Panc1 (cell line): ENCODE measurements around the gene CYFIP2. TPM values are rescaled to one million over a fixed set of nuclear protein-coding genes. Genes with fewer than 3 reads are reported as not detected.

Experiments
- ATAC-seq: fragments of 200-7000 bp; cut with Tn5 transposase; 2 replicates; pipeline ENCODE4 v1.9.1; 2020; ENCODE audit warnings: mild to moderate bottlenecking, moderate library complexity
- BruUV-seq: library from RNA; stranded (reverse); fragments of 400-500 nt; replicated peaks from 2 replicates; lab custom pipeline; 2021; lab: Mats Ljungman, UMichigan
- CTCF ChIA-PET: fragments of 300-600 bp; sonication (Branson Sonifier 250); formaldehyde crosslinking; loops from one replicate; lab custom pipeline; 2022; ENCODE audit warnings: antibody characterized with exemption; lab: Charles Lee
- POLR2A ChIA-PET: fragments of 300-600 bp; sonication (Branson Sonifier 250); formaldehyde crosslinking; loops from one replicate; lab custom pipeline; 2022; ENCODE audit warnings: antibody characterized with exemption; lab: Charles Lee
- DNase-seq: peaks from one replicate; pipeline ENCODE4 v3.0.0-alpha.2; 2010; ENCODE audit warnings: low read depth, low spot score
- H3K27ac ChIP-seq: 2 replicates; pipeline ENCODE4 v1.5.1; 2011; ENCODE audit warnings: mild to moderate bottlenecking, low read length, inconsistent platforms
- H3K27me3 ChIP-seq: fragments of 200-500 bp; sonication (Bioruptor generic); 2 replicates; pipeline ENCODE4 v1.6.0; 2014; ENCODE audit warnings: low read length, inconsistent platforms; ENCODE audit not compliant: control insufficient read depth, insufficient read depth
- H3K36me3 ChIP-seq: fragments of 200-500 bp; sonication (Bioruptor generic); 2 replicates; pipeline ENCODE4 v1.5.1; 2014; ENCODE audit warnings: inconsistent platforms, mild to moderate bottlenecking, low read length, moderate library complexity; ENCODE audit not compliant: control insufficient read depth, insufficient read depth
- H3K4me1 ChIP-seq: 2 replicates; pipeline ENCODE4 v1.5.1; 2011; ENCODE audit warnings: inconsistent platforms, mild to moderate bottlenecking, low read length, moderate library complexity; ENCODE audit not compliant: control insufficient read depth, insufficient read depth
- H3K4me3 ChIP-seq, 2 experiments: 2 replicates each; pipeline ENCODE4 v1.5.1; 2011 to 2012; ENCODE audit warnings: low read depth in 2 of 2, low read length in 2 of 2, mild to moderate bottlenecking in 2 of 2, inconsistent platforms in 1 of 2, moderate library complexity in 1 of 2
- H3K9me3 ChIP-seq: fragments of 200-500 bp; sonication (Bioruptor generic); 2 replicates; pipeline ENCODE4 v1.5.1; 2014; ENCODE audit warnings: low read depth, mild to moderate bottlenecking, inconsistent platforms, low read length, moderate library complexity; ENCODE audit not compliant: control insufficient read depth, insufficient read depth
- POLR2AphosphoS5 ChIP-seq: IDR thresholded peaks from 2 replicates; pipeline ENCODE4 v1.6.1; 2012; ENCODE audit warnings: mild to moderate bottlenecking, low read depth, low read length, moderate library complexity
- SIN3A ChIP-seq: IDR thresholded peaks from 2 replicates; pipeline ENCODE4 v1.6.1; 2012; ENCODE audit warnings: low read depth, mild to moderate bottlenecking, low read length, moderate library complexity, borderline replicate concordance; ENCODE audit not compliant: insufficient read depth
- TCF7L2 ChIP-seq: IDR thresholded peaks from 2 replicates; pipeline ENCODE4 v1.6.1; 2011; ENCODE audit warnings: mild to moderate bottlenecking, low read depth, low read length, inconsistent platforms
- in situ Hi-C: cut with HindIII; loops from 2 replicates; pipeline ENCODE4 v1.10.0; 2016; ENCODE audit warnings: low sequenced_read_pairs, low pct_unique_long_range_greater_than_20kb
- intact Hi-C: fragments of 100-400 bp; cut with micrococcal nuclease; formaldehyde crosslinking; loops from one replicate; pipeline ENCODE4 v1.10.0; 2022; ENCODE audit not compliant: unreplicated experiment
- total RNA-seq: library from RNA; stranded (reverse); gene quantifications from one replicate; pipeline ENCODE4 v1.2.1, GENCODE V29; 2021; ENCODE audit not compliant: unreplicated experiment
- TF ChIP-seq, protein P1 (sequence below), 2 experiments: IDR thresholded peaks; 2 replicates each; pipeline ENCODE4 v1.6.1; 2011 to 2012; ENCODE audit warnings: low read depth in 2 of 2, control low read depth in 1 of 2, low read length in 1 of 2, mild to moderate bottlenecking in 1 of 2, moderate library complexity in 1 of 2; ENCODE audit not compliant: insufficient read depth in 1 of 2
- TF ChIP-seq, protein P2 (sequence below): fragments of 450-650 bp; IDR thresholded peaks from 2 replicates; pipeline ENCODE4 v1.5.1; 2017; ENCODE audit warnings: mild to moderate bottlenecking

Gene CYFIP2
- total RNA-seq, 1 experiment from 2014 or later, result 0.80 TPM

DNA sequence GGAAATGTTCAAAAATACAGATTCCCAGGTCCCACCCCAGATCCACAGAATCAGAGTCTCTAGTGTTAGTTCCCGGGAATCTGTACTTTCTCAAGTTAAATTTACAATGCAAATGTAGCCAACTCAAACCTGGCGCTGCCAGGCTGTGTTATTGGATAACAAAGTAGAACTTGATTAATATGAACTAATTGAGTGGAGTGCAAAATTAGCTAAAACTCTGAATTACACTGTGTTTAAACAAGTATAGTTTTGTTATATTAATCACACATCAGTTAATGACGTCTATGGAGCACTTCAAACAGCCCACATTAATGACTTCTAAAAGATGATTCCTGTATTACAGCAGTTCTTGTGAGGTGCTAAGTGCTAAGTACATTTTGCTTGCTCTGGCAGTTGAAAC lies 32.4 kb upstream of the CYFIP2 start:
- no peak for TF ChIP-seq SIN3A
- no peak for TF ChIP-seq TCF7L2
- no peak for TF ChIP-seq POLR2AphosphoS5
- TF ChIP-seq, protein P1, sequence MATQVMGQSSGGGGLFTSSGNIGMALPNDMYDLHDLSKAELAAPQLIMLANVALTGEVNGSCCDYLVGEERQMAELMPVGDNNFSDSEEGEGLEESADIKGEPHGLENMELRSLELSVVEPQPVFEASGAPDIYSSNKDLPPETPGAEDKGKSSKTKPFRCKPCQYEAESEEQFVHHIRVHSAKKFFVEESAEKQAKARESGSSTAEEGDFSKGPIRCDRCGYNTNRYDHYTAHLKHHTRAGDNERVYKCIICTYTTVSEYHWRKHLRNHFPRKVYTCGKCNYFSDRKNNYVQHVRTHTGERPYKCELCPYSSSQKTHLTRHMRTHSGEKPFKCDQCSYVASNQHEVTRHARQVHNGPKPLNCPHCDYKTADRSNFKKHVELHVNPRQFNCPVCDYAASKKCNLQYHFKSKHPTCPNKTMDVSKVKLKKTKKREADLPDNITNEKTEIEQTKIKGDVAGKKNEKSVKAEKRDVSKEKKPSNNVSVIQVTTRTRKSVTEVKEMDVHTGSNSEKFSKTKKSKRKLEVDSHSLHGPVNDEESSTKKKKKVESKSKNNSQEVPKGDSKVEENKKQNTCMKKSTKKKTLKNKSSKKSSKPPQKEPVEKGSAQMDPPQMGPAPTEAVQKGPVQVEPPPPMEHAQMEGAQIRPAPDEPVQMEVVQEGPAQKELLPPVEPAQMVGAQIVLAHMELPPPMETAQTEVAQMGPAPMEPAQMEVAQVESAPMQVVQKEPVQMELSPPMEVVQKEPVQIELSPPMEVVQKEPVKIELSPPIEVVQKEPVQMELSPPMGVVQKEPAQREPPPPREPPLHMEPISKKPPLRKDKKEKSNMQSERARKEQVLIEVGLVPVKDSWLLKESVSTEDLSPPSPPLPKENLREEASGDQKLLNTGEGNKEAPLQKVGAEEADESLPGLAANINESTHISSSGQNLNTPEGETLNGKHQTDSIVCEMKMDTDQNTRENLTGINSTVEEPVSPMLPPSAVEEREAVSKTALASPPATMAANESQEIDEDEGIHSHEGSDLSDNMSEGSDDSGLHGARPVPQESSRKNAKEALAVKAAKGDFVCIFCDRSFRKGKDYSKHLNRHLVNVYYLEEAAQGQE (IDR thresholded peaks at IDR 0.05; ENCODE audit: insufficient read depth in 1 of 2, low read depth in 2 of 2, low read length in 1 of 2), result no peak
- TF ChIP-seq, protein P2, sequence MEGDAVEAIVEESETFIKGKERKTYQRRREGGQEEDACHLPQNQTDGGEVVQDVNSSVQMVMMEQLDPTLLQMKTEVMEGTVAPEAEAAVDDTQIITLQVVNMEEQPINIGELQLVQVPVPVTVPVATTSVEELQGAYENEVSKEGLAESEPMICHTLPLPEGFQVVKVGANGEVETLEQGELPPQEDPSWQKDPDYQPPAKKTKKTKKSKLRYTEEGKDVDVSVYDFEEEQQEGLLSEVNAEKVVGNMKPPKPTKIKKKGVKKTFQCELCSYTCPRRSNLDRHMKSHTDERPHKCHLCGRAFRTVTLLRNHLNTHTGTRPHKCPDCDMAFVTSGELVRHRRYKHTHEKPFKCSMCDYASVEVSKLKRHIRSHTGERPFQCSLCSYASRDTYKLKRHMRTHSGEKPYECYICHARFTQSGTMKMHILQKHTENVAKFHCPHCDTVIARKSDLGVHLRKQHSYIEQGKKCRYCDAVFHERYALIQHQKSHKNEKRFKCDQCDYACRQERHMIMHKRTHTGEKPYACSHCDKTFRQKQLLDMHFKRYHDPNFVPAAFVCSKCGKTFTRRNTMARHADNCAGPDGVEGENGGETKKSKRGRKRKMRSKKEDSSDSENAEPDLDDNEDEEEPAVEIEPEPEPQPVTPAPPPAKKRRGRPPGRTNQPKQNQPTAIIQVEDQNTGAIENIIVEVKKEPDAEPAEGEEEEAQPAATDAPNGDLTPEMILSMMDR, result no peak
- ChIA-PET CTCF (no interaction called here), POLR2A (no interaction called here)
- Histone ChIP-seq H3K9me3 (no peaks in the 10 kb centered on the region), H3K27ac (no peak overlapping the region), H3K4me1 (no peaks in the 10 kb centered on the region), H3K27me3 (peaks cover 3% of the 10 kb centered on the region; the same call in 1 of the 2 replicates), H3K4me3 (no peak overlapping the region), H3K36me3 (no peaks in the 10 kb centered on the region)
- BruUV-seq, result no TSS peak
- DNase-seq (no peak), ATAC-seq (no peak)
- in situ Hi-C loops, result no loop called here
- intact Hi-C loops, result no loop called here

DNA sequence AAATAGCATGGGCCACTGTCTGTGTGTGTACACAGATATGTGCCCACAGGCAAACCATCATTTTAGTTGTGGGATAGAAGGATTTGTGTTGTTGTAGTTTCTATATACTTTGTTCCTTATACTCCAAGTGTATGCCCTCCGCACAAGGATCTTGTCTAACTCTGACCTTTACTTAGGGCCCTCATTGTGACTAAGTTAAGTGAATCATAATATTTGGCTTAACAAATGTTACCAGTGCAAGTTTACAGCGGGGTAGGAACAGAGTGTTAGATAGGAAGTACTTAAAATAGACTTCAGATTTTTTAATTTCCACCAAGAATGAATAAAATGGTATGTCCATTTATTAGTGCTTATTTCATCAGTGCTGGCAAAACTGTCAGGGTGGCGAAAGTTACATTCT lies 29.5 kb upstream of the CYFIP2 start:
- intact Hi-C loops (no loop called here), in situ Hi-C loops (no loop called here)
- H3K27ac ChIP-seq, result no peak overlapping the region
- DNase-seq, result no peak
- no peaks in the 10 kb centered on the region for H3K9me3 ChIP-seq
- H3K27me3 ChIP-seq, result peaks cover 3% of the 10 kb centered on the region; the same call in 1 of the 2 replicates
- no peaks in the 10 kb centered on the region for H3K4me1 ChIP-seq
- ChIA-PET POLR2A (no interaction called here), CTCF (interaction anchor here (0.9 kb wide), 1 partner anchor 533 kb away, joined by 3 read pairs; no protein-coding TSS in a partner anchor)
- H3K36me3 ChIP-seq, result no peaks in the 10 kb centered on the region
- no peak for ATAC-seq
- no TSS peak for BruUV-seq
- TF ChIP-seq POLR2AphosphoS5, result no peak
- TF ChIP-seq, protein P2, result no peak
- TF ChIP-seq SIN3A, result no peak
- TF ChIP-seq TCF7L2, result no peak
- TF ChIP-seq, protein P1 (IDR thresholded peaks at IDR 0.05; ENCODE audit: insufficient read depth in 1 of 2, low read depth in 2 of 2, low read length in 1 of 2), result no peak
- H3K4me3 ChIP-seq, result no peak overlapping the region
